Stimulated activated CD4-positive, alpha-beta T cell treated with anti-CD3 and anti-CD28 coated beads, Interleukin-1b, Interleukin-23, amount 100 ng/mL, for 24 hours (primary cell): ENCODE results near the gene TAS2R4.
A peak's percentile ranks its signal among the peaks of the same experiment; 100 is the strongest.
"Not testable (repeated sequence)": the region's sequence is repeated elsewhere in the genome, so short reads cannot be mapped to it uniquely, and the experiment has no call there.

Experiments
- DNase-seq, 4 experiments: peaks; one replicate each; pipeline ENCODE4 v3.0.0-alpha.2; 2020; ENCODE audit warnings: low read depth in 4 of 4, low spot score in 1 of 4

TAS2R4 gene

GRCh38 chr7:141776374-141776773 is at the start of gene TAS2R4:
Gene TAS2R4, plus strand, starts transcription at chr7:141776674. Its CDS starts 1,815 bp downstream, at chr7:141778489.
- DNase-seq = no peak

- no peak for DNase-seq
Observed at GRCh38 chr7:141729020-141729419, 47.5 kb upstream of the TAS2R4 start.

- no peak for DNase-seq
Observed at GRCh38 chr7:141731476-141732149, 44.9 kb upstream of the TAS2R4 start.

- DNase-seq = no peak
Observed at GRCh38 chr7:141737118-141737835, 39.2 kb upstream of the TAS2R4 start.

- peak; percentile 67 to 85 (median 79) for DNase-seq
Observed at GRCh38 chr7:141737836-141738591, 38.5 kb upstream of the TAS2R4 start, which contains the start of gene SSBP1. Gene SSBP1, plus strand, starts transcription at chr7:141738358. Its CDS starts 809 bp downstream, at chr7:141739167.

GRCh38 chr7:141738592-141739013 is 37.9 kb upstream of the TAS2R4 start:
- no peak for DNase-seq

GRCh38 chr7:141739250-141739649 is 37.2 kb upstream of the TAS2R4 start:
- no peak for DNase-seq

- DNase-seq = no peak
Observed at GRCh38 chr7:141742229-141742628, 34.2 kb upstream of the TAS2R4 start.

GRCh38 chr7:141744131-141744530 is 32.3 kb upstream of the TAS2R4 start:
- DNase-seq = no peak

GRCh38 chr7:141748396-141748795 is 28.1 kb upstream of the TAS2R4 start:
- DNase-seq = no peak

GRCh38 chr7:141751904-141752303 is 24.6 kb upstream of the TAS2R4 start:
- not testable (repeated sequence) for DNase-seq

GRCh38 chr7:141752634-141753033 is 23.8 kb upstream of the TAS2R4 start:
- no peak for DNase-seq

- no peak for DNase-seq
Observed at GRCh38 chr7:141754939-141755338, 21.5 kb upstream of the TAS2R4 start.

GRCh38 chr7:141763797-141764196 is 12.7 kb upstream of the TAS2R4 start, which contains the start of gene TAS2R3:
Gene TAS2R3, plus strand, starts transcription at chr7:141764097. Its CDS starts 62 bp downstream, at chr7:141764159.
- no peak for DNase-seq

GRCh38 chr7:141770083-141770583 is 6.3 kb upstream of the TAS2R4 start:
- not testable (repeated sequence) for DNase-seq

- no peak for DNase-seq
Observed at GRCh38 chr7:141785706-141786552, 9.5 kb downstream of the TAS2R4 start.

GRCh38 chr7:141788296-141788695 is 11.8 kb downstream of the TAS2R4 start:
- no peak for DNase-seq

- no peak for DNase-seq
Observed at GRCh38 chr7:141789917-141790316, 13.4 kb downstream of the TAS2R4 start, which contains the start of gene TAS2R5. Gene TAS2R5, plus strand, starts transcription at chr7:141790217. Its CDS starts 145 bp downstream, at chr7:141790362.

- DNase-seq = no peak
Observed at GRCh38 chr7:141792526-141792925, 16.1 kb downstream of the TAS2R4 start.

GRCh38 chr7:141820067-141820466 is 43.6 kb downstream of the TAS2R4 start:
- DNase-seq = no peak
